Transverse colon (tissue), 3 donors: ENCODE results near the gene CCRL2.

ENCODE experiments used
- POLR2A ChIP-seq: fragments of 450-650 bp; IDR thresholded peaks from one replicate; pipeline ENCODE4 v1.6.1; 2016; ENCODE audit warnings: antibody characterized with exemption, mild to moderate bottlenecking, moderate library complexity
- TF ChIP-seq, protein P1 (sequence below), 5 experiments: fragments of 200-600 bp in 3 of 5; fragments of 450-650 bp in 2 of 5; sonication (generic) in 3 of 5; IDR thresholded peaks; 1 replicate in 2 of 5; 2 replicates in 3 of 5; pipeline ENCODE4 v1.5.1; 2016 to 2017; ENCODE audit warnings: antibody characterized with exemption in 5 of 5, inconsistent platforms in 3 of 5, mild to moderate bottlenecking in 2 of 5, moderate library complexity in 1 of 5

DNA sequence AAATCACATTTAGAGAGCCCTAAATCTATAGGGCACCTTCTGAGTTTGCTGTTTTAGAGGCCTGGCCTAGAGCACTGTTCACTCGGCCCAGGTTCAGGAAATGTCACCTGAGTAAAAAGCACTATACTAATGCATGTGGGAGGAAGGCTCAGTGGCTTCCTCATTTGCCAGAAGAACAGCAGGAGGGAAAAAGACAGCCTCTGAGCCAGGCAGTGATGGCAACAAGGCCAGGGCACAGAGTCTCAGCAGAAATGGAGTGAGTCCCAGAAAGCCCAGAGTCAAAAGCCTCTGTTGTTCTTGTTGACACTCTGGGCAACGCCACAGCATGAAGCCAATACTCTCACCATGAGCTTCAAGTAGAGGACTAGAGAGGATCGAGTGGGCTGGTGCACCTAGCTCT is 31.8 kb downstream of the CCRL2 start:
- TF ChIP-seq, protein P1, sequence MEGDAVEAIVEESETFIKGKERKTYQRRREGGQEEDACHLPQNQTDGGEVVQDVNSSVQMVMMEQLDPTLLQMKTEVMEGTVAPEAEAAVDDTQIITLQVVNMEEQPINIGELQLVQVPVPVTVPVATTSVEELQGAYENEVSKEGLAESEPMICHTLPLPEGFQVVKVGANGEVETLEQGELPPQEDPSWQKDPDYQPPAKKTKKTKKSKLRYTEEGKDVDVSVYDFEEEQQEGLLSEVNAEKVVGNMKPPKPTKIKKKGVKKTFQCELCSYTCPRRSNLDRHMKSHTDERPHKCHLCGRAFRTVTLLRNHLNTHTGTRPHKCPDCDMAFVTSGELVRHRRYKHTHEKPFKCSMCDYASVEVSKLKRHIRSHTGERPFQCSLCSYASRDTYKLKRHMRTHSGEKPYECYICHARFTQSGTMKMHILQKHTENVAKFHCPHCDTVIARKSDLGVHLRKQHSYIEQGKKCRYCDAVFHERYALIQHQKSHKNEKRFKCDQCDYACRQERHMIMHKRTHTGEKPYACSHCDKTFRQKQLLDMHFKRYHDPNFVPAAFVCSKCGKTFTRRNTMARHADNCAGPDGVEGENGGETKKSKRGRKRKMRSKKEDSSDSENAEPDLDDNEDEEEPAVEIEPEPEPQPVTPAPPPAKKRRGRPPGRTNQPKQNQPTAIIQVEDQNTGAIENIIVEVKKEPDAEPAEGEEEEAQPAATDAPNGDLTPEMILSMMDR (IDR thresholded peaks at IDR 0.05), result no peak
- no peak for TF ChIP-seq POLR2A
